ENCODE results near the gene TAX1BP1. TPM values are rescaled to one million over a fixed set of nuclear protein-coding genes. Genes with fewer than 3 reads are reported as not detected.
A peak's percentile ranks its signal among the peaks of the same experiment; 100 is the strongest.

The TAX1BP1 gene
- total RNA-seq, 6 experiments from 2014 or later = 39.2 to 63.8 (median 47.4) TPM

GRCh38 chr7:27704422-27705199 is 35.4 kb upstream of the TAX1BP1 start:
- Histone ChIP-seq H3K36me3 (no peaks in the 10 kb centered on the region), H3K27ac (no peak overlapping the region), H3K4me1 (no peaks in the 10 kb centered on the region), H3K4me3 (no peak overlapping the region), H3K9me3 (no peaks in the 10 kb centered on the region), H3K27me3 (no peaks in the 10 kb centered on the region)
- 72% methylated on average over 3 of the region's 3 CpGs for WGBS (ENCODE audit: insufficient coverage, low coverage, low lambda C conversion rate, missing lambda C conversion rate)
- ATAC-seq (no peak), DNase-seq (no peak)
- no peak for TF ChIP-seq POLR2A (IDR thresholded peaks at IDR 0.05)
- no peak for TF ChIP-seq CTCF (IDR thresholded peaks at IDR 0.05)
- intact Hi-C loops (cut with DNase I) = no loop called here

GRCh38 chr7:27705200-27705594 is 34.8 kb upstream of the TAX1BP1 start:
- H3K9me3 ChIP-seq = no peaks in the 10 kb centered on the region
- H3K27me3 ChIP-seq = no peaks in the 10 kb centered on the region
- no peaks in the 10 kb centered on the region for H3K36me3 ChIP-seq
- intact Hi-C loops (cut with DNase I) = no loop called here
- H3K4me1 ChIP-seq = no peaks in the 10 kb centered on the region
- no peak overlapping the region for H3K4me3 ChIP-seq
- 86% methylated on average over 2 of the region's 2 CpGs for WGBS (ENCODE audit: insufficient coverage, low coverage, low lambda C conversion rate, missing lambda C conversion rate)
- DNase-seq (no peak), ATAC-seq (no peak)
- TF ChIP-seq POLR2A (IDR thresholded peaks at IDR 0.05) (no peak), CTCF (IDR thresholded peaks at IDR 0.05) (no peak)
- no peak overlapping the region for H3K27ac ChIP-seq

- H3K4me1 ChIP-seq = no peaks in the 10 kb centered on the region
- 92% methylated on average over 6 of the region's 6 CpGs for WGBS (ENCODE audit: insufficient coverage, low coverage, low lambda C conversion rate, missing lambda C conversion rate)
- H3K27me3 ChIP-seq = no peaks in the 10 kb centered on the region
- intact Hi-C loops (cut with DNase I) = no loop called here
- DNase-seq (no peak), ATAC-seq (no peak)
- no peaks in the 10 kb centered on the region for H3K36me3 ChIP-seq
- H3K9me3 ChIP-seq = no peaks in the 10 kb centered on the region
- no peak overlapping the region for H3K27ac ChIP-seq
- H3K4me3 ChIP-seq = no peak overlapping the region
- no peak for TF ChIP-seq POLR2A (IDR thresholded peaks at IDR 0.05)
- TF ChIP-seq CTCF (IDR thresholded peaks at IDR 0.05) = no peak
Observed at GRCh38 chr7:27708485-27708884, 31.5 kb upstream of the TAX1BP1 start.

GRCh38 chr7:27709137-27710075 is 30.6 kb upstream of the TAX1BP1 start:
- ATAC-seq = peak; percentile 39 to 82 (median 64)
- Histone ChIP-seq H3K9me3 (no peaks in the 10 kb centered on the region), H3K4me3 (no peak overlapping the region), H3K27ac (no peak overlapping the region), H3K4me1 (no peaks in the 10 kb centered on the region), H3K36me3 (no peaks in the 10 kb centered on the region), H3K27me3 (no peaks in the 10 kb centered on the region)
- intact Hi-C loops (cut with DNase I) = no loop called here
- 74% methylated on average over 2 of the region's 2 CpGs for WGBS (ENCODE audit: insufficient coverage, low coverage, low lambda C conversion rate, missing lambda C conversion rate)
- TF ChIP-seq CTCF (IDR thresholded peaks at IDR 0.05) (no peak), POLR2A (IDR thresholded peaks at IDR 0.05) (no peak)
- no peak for DNase-seq
